Keratinocyte (primary cell): ENCODE results near the gene AOX1. TPM values are rescaled to one million over a fixed set of nuclear protein-coding genes. Genes with fewer than 3 reads are reported as not detected.
"Not testable (repeated sequence)": the region's sequence is repeated elsewhere in the genome, so short reads cannot be mapped to it uniquely, and the experiment has no call there.

Source experiments
- DNase-seq: peaks from one replicate; pipeline ENCODE4 v3.0.0-alpha.2; 2011; ENCODE audit warnings: low read depth, missing footprints, low spot score
- FAIRE-seq: peaks from 2 replicates; lab custom pipeline; 2011; peaks lifted over from hg19 to GRCh38; lab: Jason Lieb, UNC
- H2AFZ ChIP-seq: 2 replicates; pipeline ENCODE4 v1.6.0; 2012; ENCODE audit warnings: low read length, control low read depth, inconsistent platforms; ENCODE audit not compliant: control insufficient read depth
- H3K27ac ChIP-seq: 2 replicates; pipeline ENCODE4 v1.5.1; 2011; ENCODE audit warnings: low read length; ENCODE audit not compliant: control insufficient read depth, insufficient read depth
- H3K27me3 ChIP-seq: 3 replicates; pipeline ENCODE4 v1.6.0; 2011; ENCODE audit warnings: low read length; ENCODE audit not compliant: control insufficient read depth, insufficient read depth; ENCODE audit errors: extremely low read depth
- H3K36me3 ChIP-seq, 2 experiments: 2 replicates in 1 of 2; 3 replicates in 1 of 2; pipeline ENCODE4 v1.5.1; 2011; ENCODE audit warnings: low read length in 2 of 2, mild to moderate bottlenecking in 1 of 2; ENCODE audit not compliant: control insufficient read depth in 2 of 2, insufficient read depth in 2 of 2; ENCODE audit errors: extremely low read depth in 1 of 2
- H3K4me1 ChIP-seq: 3 replicates; pipeline ENCODE4 v1.5.1; 2011; ENCODE audit warnings: low read length; ENCODE audit not compliant: control insufficient read depth, insufficient read depth; ENCODE audit errors: extremely low read depth
- H3K4me2 ChIP-seq: 3 replicates; pipeline ENCODE4 v1.6.0; 2011; ENCODE audit warnings: low read depth, low read length; ENCODE audit not compliant: control insufficient read depth, insufficient read depth; ENCODE audit errors: extremely low read depth
- H3K4me3 ChIP-seq, 3 experiments: fragments of 200-600 bp in 1 of 3; sonication (generic) in 1 of 3; 2 replicates in 2 of 3; 3 replicates in 1 of 3; pipeline ENCODE4 v1.5.1; 2011 to 2016; ENCODE audit warnings: low read length in 3 of 3, mild to moderate bottlenecking in 3 of 3, control low read depth in 2 of 3, inconsistent platforms in 1 of 3, low read depth in 1 of 3, mixed read lengths in 1 of 3, mixed run types in 1 of 3, moderate library complexity in 1 of 3; ENCODE audit not compliant: control insufficient read depth in 2 of 3, insufficient read depth in 2 of 3; ENCODE audit errors: extremely low read depth in 1 of 3
- H3K79me2 ChIP-seq: 2 replicates; pipeline ENCODE4 v1.6.0; 2012; ENCODE audit warnings: low read length; ENCODE audit not compliant: control insufficient read depth, insufficient read depth
- H3K9ac ChIP-seq: 3 replicates; pipeline ENCODE4 v1.6.0; 2011; ENCODE audit warnings: low read length; ENCODE audit not compliant: control insufficient read depth, insufficient read depth; ENCODE audit errors: extremely low read depth
- H3K9me1 ChIP-seq: 3 replicates; pipeline ENCODE4 v1.6.0; 2011; ENCODE audit warnings: low read length; ENCODE audit not compliant: control insufficient read depth, insufficient read depth; ENCODE audit errors: extremely low read depth
- H3K9me3 ChIP-seq: 2 replicates; pipeline ENCODE4 v1.5.1; 2012; ENCODE audit warnings: low read depth, low read length; ENCODE audit not compliant: control insufficient read depth
- H4K20me1 ChIP-seq: 3 replicates; pipeline ENCODE4 v1.6.0; 2011; ENCODE audit warnings: low read length; ENCODE audit not compliant: control insufficient read depth, insufficient read depth; ENCODE audit errors: extremely low read depth
- CTCF ChIP-seq, 3 experiments: IDR thresholded peaks in 1 of 3; conservative IDR thresholded peaks in 1 of 3; optimal IDR thresholded peaks in 1 of 3; 2 replicates in 2 of 3; 3 replicates in 1 of 3; pipeline versions ENCODE3 to v1.5.1; 2011; ENCODE audit warnings: low read length in 3 of 3, mild to moderate bottlenecking in 3 of 3, moderate library complexity in 2 of 3, control low read depth in 1 of 3, inconsistent platforms in 1 of 3; ENCODE audit not compliant: insufficient read depth in 2 of 3; ENCODE audit errors: extremely low read depth in 1 of 3
- EZH2 ChIP-seq: IDR thresholded peaks from one replicate; pipeline ENCODE4 v1.6.1; 2012; ENCODE audit warnings: inconsistent platforms, mild to moderate bottlenecking, low read length, moderate library complexity
- dilution Hi-C: fragments of 300-500 bp; cut with MboI; formaldehyde crosslinking; loops from one replicate; pipeline ENCODE4 v1.7.0; 2020; ENCODE audit warnings: low sequenced_read_pairs; ENCODE audit not compliant: extremely low pct_ligation_motif_present
- polyA plus RNA-seq, 5 experiments: library from polyadenylated mRNA; depleted of rRNA in 3 of 5; stranded (reverse) in 3 of 5; stranded (forward) in 1 of 5; unstranded in 1 of 5; fragments of >200 nt; gene quantifications; 1 replicate in 1 of 5; 2 replicates in 3 of 5; 3 replicates in 1 of 5; pipeline versions ENCODE4 v1.2.1 to v1.2.3, GENCODE V29; 2011 to 2012; ENCODE audit warnings: missing spikeins in 2 of 5, low read depth in 1 of 5, low replicate concordance in 1 of 5

AOX1 gene
- polyA plus RNA-seq, 1 donor (not counting 4 experiments of a cell fraction or from before 2014, with no cell fraction given): 12.2 TPM

- no peak for DNase-seq
- H3K9me3 ChIP-seq: no peaks in the 10 kb centered on the region
- no peaks in the 10 kb centered on the region for H3K27me3 ChIP-seq
- H2AFZ ChIP-seq: no peak overlapping the region
- H3K79me2 ChIP-seq: no peaks in the 10 kb centered on the region
- FAIRE-seq: no peak
- H3K4me1 ChIP-seq: no peaks in the 10 kb centered on the region
- H3K27ac ChIP-seq: no peak overlapping the region
- dilution Hi-C loops: no loop called here
- H4K20me1 ChIP-seq: no peaks in the 10 kb centered on the region
- no peaks in the 10 kb centered on the region for H3K9me1 ChIP-seq
- no peak overlapping the region for H3K9ac ChIP-seq
- peaks cover 0 to 3% of the 10 kb centered on the region in 2 experiments for H3K36me3 ChIP-seq
- TF ChIP-seq EZH2: no peak
- TF ChIP-seq CTCF (optimal IDR thresholded peaks at IDR 0.05 in 1 of 3, IDR thresholded peaks at IDR 0.05 in 1 of 3, conservative IDR thresholded peaks at IDR 0.05 in 1 of 3; ENCODE audit: extremely low read depth in 1 of 3, insufficient read depth in 2 of 3, low read length in 3 of 3): no peak
- H3K4me2 ChIP-seq: no peak overlapping the region
- no peak overlapping the region for H3K4me3 ChIP-seq
These were observed 45.0 kb upstream of the AOX1 start for GRCh38 chr2:200540793-200541192.

GRCh38 chr2:200566596-200566995 lies 19.2 kb upstream of the AOX1 start:
- H3K27me3 ChIP-seq, H3K4me3 ChIP-seq, H3K9me3 ChIP-seq, H3K9ac ChIP-seq, H3K27ac ChIP-seq, H2AFZ ChIP-seq, H3K4me1 ChIP-seq, H3K4me2 ChIP-seq, FAIRE-seq, H3K9me1 ChIP-seq, H4K20me1 ChIP-seq, H3K79me2 ChIP-seq, dilution Hi-C loops, H3K36me3 ChIP-seq, DNase-seq: not testable (repeated sequence)

GRCh38 chr2:200567932-200568331 lies 17.9 kb upstream of the AOX1 start:
- H3K9me3 ChIP-seq: no peaks in the 10 kb centered on the region
- no peak for TF ChIP-seq EZH2
- TF ChIP-seq CTCF (optimal IDR thresholded peaks at IDR 0.05 in 1 of 3, IDR thresholded peaks at IDR 0.05 in 1 of 3, conservative IDR thresholded peaks at IDR 0.05 in 1 of 3; ENCODE audit: extremely low read depth in 1 of 3, insufficient read depth in 2 of 3, low read length in 3 of 3): no peak
- no peak overlapping the region for H3K9ac ChIP-seq
- H3K27ac ChIP-seq: no peak overlapping the region
- DNase-seq: no peak
- dilution Hi-C loops: no loop called here
- no peak overlapping the region for H3K4me2 ChIP-seq
- H3K79me2 ChIP-seq: no peaks in the 10 kb centered on the region
- no peaks in the 10 kb centered on the region for H4K20me1 ChIP-seq
- H2AFZ ChIP-seq: no peak overlapping the region
- no peaks in the 10 kb centered on the region for H3K9me1 ChIP-seq
- no peaks in the 10 kb centered on the region for H3K27me3 ChIP-seq
- H3K4me1 ChIP-seq: no peaks in the 10 kb centered on the region
- H3K36me3 ChIP-seq: no peaks in the 10 kb centered on the region
- FAIRE-seq: no peak
- no peak overlapping the region for H3K4me3 ChIP-seq
